RWPE1 (cell line): ENCODE measurements around the gene PLAU.

Experiments
- CTCF ChIA-PET: fragments of 350-600 bp; sonication (Branson Sonifier 250); formaldehyde crosslinking; extraction: SDS; loops from one replicate; lab custom pipeline; 2021; lab: Yijun Ruan, JAX
- POLR2A ChIA-PET: fragments of 400-600 bp; formaldehyde crosslinking; extraction: SDS; loops from one replicate; lab custom pipeline; 2020; ENCODE audit warnings: antibody characterized with exemption; ENCODE audit not compliant: low non-redundant PET; lab: Yijun Ruan, JAX
- DNase-seq: peaks from one replicate; pipeline ENCODE4 v3.0.0; 2012; ENCODE audit warnings: low spot score
- H3K27ac ChIP-seq: fragments of 450-650 bp; 2 replicates; pipeline ENCODE4 v1.5.1; 2017
- CTCF ChIP-seq: fragments of 450-650 bp; conservative IDR thresholded peaks from 2 replicates; pipeline ENCODE4 v1.5.1; 2017; ENCODE audit warnings: low read depth, mild to moderate bottlenecking

Gene PLAU

GRCh38 chr10:73871295-73872189 is 39.4 kb upstream of the PLAU start:
- H3K27ac ChIP-seq, result peak overlapping the region; percentile 46
- peak; percentile 63 for DNase-seq
- POLR2A ChIA-PET, result no interaction called here
- CTCF ChIA-PET, result interaction anchor here (0.6 to 1.6 kb wide), 4 partner anchors 13 to 203 kb away, joined by 3 to 4 read pairs (median 3); no protein-coding TSS in a partner anchor
- TF ChIP-seq CTCF, result no peak

GRCh38 chr10:73872190-73872710 is 38.7 kb upstream of the PLAU start:
- ChIA-PET CTCF (interaction anchor here (0.6 to 1.6 kb wide), 2 partner anchors 23 to 202 kb away, joined by 3 to 4 read pairs; no protein-coding TSS in a partner anchor), POLR2A (interaction anchor here (0.5 kb wide), 1 partner anchor 277 kb away, joined by 4 read pairs; no protein-coding TSS in a partner anchor)
- peak overlapping the region; percentile 46 for H3K27ac ChIP-seq
- DNase-seq, result no peak
- no peak for TF ChIP-seq CTCF

- no peak for TF ChIP-seq CTCF
- POLR2A ChIA-PET, result interaction anchor here (0.5 to 0.9 kb wide), 2 partner anchors 34 to 276 kb away, joined by 4 read pairs; no protein-coding TSS in a partner anchor
- DNase-seq, result no peak
- CTCF ChIA-PET, result no interaction called here
- H3K27ac ChIP-seq, result peak overlapping the region; percentile 72
Measured at GRCh38 chr10:73873142-73873837, 37.6 kb upstream of the PLAU start.

- TF ChIP-seq CTCF, result no peak
- ChIA-PET CTCF (no interaction called here), POLR2A (interaction anchor here (0.7 to 0.9 kb wide), 2 partner anchors 15 to 35 kb away, joined by 4 read pairs; no protein-coding TSS in a partner anchor)
- no peak for DNase-seq
- peak overlapping the region; percentile 72 for H3K27ac ChIP-seq
Measured at GRCh38 chr10:73873838-73874215, 37.1 kb upstream of the PLAU start.

- CTCF ChIA-PET, result interaction anchor here (0.6 to 0.8 kb wide), 3 partner anchors 12 to 66 kb away, joined by 3 to 4 read pairs (median 3); no protein-coding TSS in a partner anchor
- DNase-seq, result peak; percentile 95
- H3K27ac ChIP-seq, result peak within 1 kb of the TSS; percentile 72
- TF ChIP-seq CTCF, result no peak
- POLR2A ChIA-PET, result interaction anchor here (0.6 to 0.9 kb wide), 3 partner anchors 14 to 101 kb away, joined by 3 to 4 read pairs (median 4); no protein-coding TSS in a partner anchor
Measured at GRCh38 chr10:73874267-73875138, 36.4 kb upstream of the PLAU start, which contains the start of gene CAMK2G. CAMK2G (minus strand) TSS chr10:73874555; CDS start chr10:73874461, 94 bp downstream.
